Measurements from ENCODE around the gene LAMP1. TPM values are rescaled to one million over a fixed set of nuclear protein-coding genes. Genes with fewer than 3 reads are reported as not detected.
A peak's percentile ranks its signal among the peaks of the same experiment; 100 is the strongest.

LAMP1 gene
- total and polyA plus RNA-seq, 2 donors (not counting 1 experiment from before 2014, with no cell fraction given), result 52.1 to 96.1 TPM

GRCh38 chr13:113299951-113300350 is 2.9 kb downstream of the LAMP1 start:
- Mint-ChIP-seq H3K9me3 (ENCODE audit: insufficient read depth) (peaks cover 4% of the 10 kb centered on the region), H3K27me3 (peaks cover 3% of the 10 kb centered on the region), H3K4me1 (peaks cover 39% of the 10 kb centered on the region), H3K4me3 (peak overlapping the region; percentile 5), H3K27ac (peak overlapping the region; percentile 65)
- Histone ChIP-seq H3K27me3 (replicated peaks in 1 of 4; ENCODE audit: control extremely low read depth in 1 of 4, control insufficient read depth in 3 of 4, insufficient read depth in 4 of 4, low read length in 3 of 4) (no peaks in the 10 kb centered on the region), H4K20me1 (ENCODE audit: control insufficient read depth, insufficient read depth, low read length, poor library complexity, severe bottlenecking) (peaks cover 56% of the 10 kb centered on the region), H3K36me3 (replicated peaks in 1 of 2; ENCODE audit: control extremely low read depth in 1 of 2, control insufficient read depth in 1 of 2, extremely low read depth in 1 of 2, insufficient read depth in 2 of 2, low read length in 1 of 2) (peaks cover 0 to 12% of the 10 kb centered on the region in 2 experiments), H3K27ac (ENCODE audit: low read length in 2 of 2) (no peak overlapping the region), H3K4me3 (ENCODE audit: control extremely low read depth in 1 of 5, extremely low read depth in 1 of 5, insufficient read depth in 1 of 5, low read depth in 2 of 5, low read length in 4 of 5) (no peak overlapping the region), H3K4me1 (ENCODE audit: control insufficient read depth in 2 of 2, insufficient read depth in 2 of 2, low read length in 2 of 2) (peaks cover 11 to 25% of the 10 kb centered on the region in 2 donors), H2AFZ (ENCODE audit: insufficient read depth, low read depth, low read length, poor library complexity, severe bottlenecking) (no peak overlapping the region), H3K9ac (ENCODE audit: low read length) (no peak overlapping the region), H3K9me3 (ENCODE audit: control extremely low read depth in 1 of 3, control insufficient read depth in 2 of 3, insufficient read depth in 1 of 3, low read length in 2 of 3) (peaks cover 0 to 13% (median 0%) of the 10 kb centered on the region in 3 donors), H3K4me2 (replicated peaks; ENCODE audit: low read depth, low read length, poor library complexity, severe bottlenecking) (no peak overlapping the region), H3K79me2 (ENCODE audit: control insufficient read depth, insufficient read depth, low read length) (peaks cover 75% of the 10 kb centered on the region)
- CTCF ChIA-PET, result no interaction called here
- ATAC-seq (ENCODE audit: low read depth) (peak; percentile 11), DNase-seq (peak; percentile 48)
- intact Hi-C loops (cut with micrococcal nuclease), result loop anchor here (5.0 kb wide), 3 partner anchors 92 to 148 kb away; no protein-coding TSS in a partner anchor
- POLR2A ChIA-PET, result interaction anchor here (0.7 kb wide), 1 partner anchor 96 kb away, joined by 3 read pairs; no protein-coding TSS in a partner anchor
- TF ChIP-seq CTCF (IDR thresholded peaks at IDR 0.05), result no peak
- TF ChIP-seq EZH2 (IDR thresholded peaks at IDR 0.05; ENCODE audit: borderline replicate concordance, insufficient read depth, low read depth, low read length, poor library complexity, severe bottlenecking), result no peak
- 66% methylated on average over 3 of the region's 7 CpGs for WGBS (ENCODE audit: insufficient coverage)

GRCh38 chr13:113302986-113303385 is 5.9 kb downstream of the LAMP1 start:
- Mint-ChIP-seq H3K27me3 (no peaks in the 10 kb centered on the region), H3K27ac (no peak overlapping the region), H3K4me3 (no peak overlapping the region), H3K4me1 (peaks cover 30% of the 10 kb centered on the region), H3K9me3 (ENCODE audit: insufficient read depth) (no peaks in the 10 kb centered on the region)
- H3K4me2 ChIP-seq (replicated peaks; ENCODE audit: low read depth, low read length, poor library complexity, severe bottlenecking), result no peak overlapping the region
- H3K4me3 ChIP-seq (ENCODE audit: control extremely low read depth in 1 of 5, extremely low read depth in 1 of 5, insufficient read depth in 1 of 5, low read depth in 2 of 5, low read length in 4 of 5), result no peak overlapping the region
- 99% methylated on average over 7 of the region's 7 CpGs for WGBS (ENCODE audit: insufficient coverage)
- peaks cover 0 to 16% of the 10 kb centered on the region in 2 experiments for H3K36me3 ChIP-seq (replicated peaks in 1 of 2; ENCODE audit: control extremely low read depth in 1 of 2, control insufficient read depth in 1 of 2, extremely low read depth in 1 of 2, insufficient read depth in 2 of 2, low read length in 1 of 2)
- ChIA-PET POLR2A (no interaction called here), CTCF (no interaction called here)
- peaks cover 91% of the 10 kb centered on the region for H3K79me2 ChIP-seq (ENCODE audit: control insufficient read depth, insufficient read depth, low read length)
- H3K27me3 ChIP-seq (replicated peaks in 1 of 4; ENCODE audit: control extremely low read depth in 1 of 4, control insufficient read depth in 3 of 4, insufficient read depth in 4 of 4, low read length in 3 of 4), result no peaks in the 10 kb centered on the region
- H2AFZ ChIP-seq (ENCODE audit: insufficient read depth, low read depth, low read length, poor library complexity, severe bottlenecking), result no peak overlapping the region
- intact Hi-C loops (cut with micrococcal nuclease), result no loop called here
- TF ChIP-seq EZH2 (IDR thresholded peaks at IDR 0.05; ENCODE audit: borderline replicate concordance, insufficient read depth, low read depth, low read length, poor library complexity, severe bottlenecking) (no peak), CTCF (IDR thresholded peaks at IDR 0.05) (no peak)
- H3K4me1 ChIP-seq (ENCODE audit: control insufficient read depth in 2 of 2, insufficient read depth in 2 of 2, low read length in 2 of 2), result peaks cover 8 to 14% of the 10 kb centered on the region in 2 donors
- DNase-seq (no peak), ATAC-seq (ENCODE audit: low read depth) (no peak)
- no peak overlapping the region for H3K27ac ChIP-seq (ENCODE audit: low read length in 2 of 2)
- peaks cover 0 to 3% (median 0%) of the 10 kb centered on the region in 3 donors for H3K9me3 ChIP-seq (ENCODE audit: control extremely low read depth in 1 of 3, control insufficient read depth in 2 of 3, insufficient read depth in 1 of 3, low read length in 2 of 3)
- H3K9ac ChIP-seq (ENCODE audit: low read length), result no peak overlapping the region
- peaks cover 71% of the 10 kb centered on the region for H4K20me1 ChIP-seq (ENCODE audit: control insufficient read depth, insufficient read depth, low read length, poor library complexity, severe bottlenecking)
